H9 (cell line): ENCODE measurements around the gene TMEM26. TPM values are rescaled to one million over a fixed set of nuclear protein-coding genes. Genes with fewer than 3 reads are reported as not detected.

ENCODE experiments used
- DNase-seq: peaks from one replicate; pipeline ENCODE4 v3.0.0-alpha.2; 2017
- H2AFZ ChIP-seq: one replicate; pipeline ENCODE4 v1.6.1; 2013; ENCODE audit warnings: mild to moderate bottlenecking, low read length, control low read depth, moderate library complexity
- H2AK5ac ChIP-seq: 2 replicates; pipeline ENCODE4 v1.6.1; 2013; ENCODE audit warnings: low read length, control low read depth, mixed read lengths; ENCODE audit not compliant: insufficient read length
- H2BK120ac ChIP-seq: one replicate; pipeline ENCODE4 v1.6.1; 2013; ENCODE audit warnings: low read depth, mild to moderate bottlenecking, low read length, control low read depth, inconsistent platforms; ENCODE audit not compliant: poor library complexity, severe bottlenecking
- H2BK12ac ChIP-seq: 2 replicates; pipeline ENCODE4 v1.6.1; 2013; ENCODE audit warnings: low read length, control low read depth, mixed read lengths, low read depth; ENCODE audit not compliant: insufficient read length
- H2BK15ac ChIP-seq: 2 replicates; pipeline ENCODE4 v1.6.1; 2013; ENCODE audit warnings: low read depth, low read length, control low read depth
- H2BK20ac ChIP-seq: one replicate; pipeline ENCODE4 v1.6.1; 2013; ENCODE audit warnings: low read depth, mild to moderate bottlenecking, low read length, control low read depth, inconsistent platforms; ENCODE audit not compliant: poor library complexity, severe bottlenecking
- H2BK5ac ChIP-seq: 2 replicates; pipeline ENCODE4 v1.6.1; 2013; ENCODE audit warnings: low read length, control low read depth, mixed read lengths; ENCODE audit not compliant: insufficient read length
- H3K14ac ChIP-seq: 2 replicates; pipeline ENCODE4 v1.6.1; 2013; ENCODE audit warnings: low read length, control low read depth; ENCODE audit not compliant: insufficient read depth
- H3K18ac ChIP-seq: 2 replicates; pipeline ENCODE4 v1.6.1; 2013; ENCODE audit warnings: low read depth, mild to moderate bottlenecking, mixed read lengths, low read length, control low read depth; ENCODE audit not compliant: insufficient read length
- H3K23ac ChIP-seq: 2 replicates; pipeline ENCODE4 v1.6.1; 2013; ENCODE audit warnings: low read length, control low read depth, mixed read lengths, low read depth; ENCODE audit not compliant: insufficient read length
- H3K23me2 ChIP-seq: 2 replicates; pipeline ENCODE4 v1.6.1; 2013; ENCODE audit warnings: low read depth, mild to moderate bottlenecking, mixed read lengths, low read length, control low read depth; ENCODE audit not compliant: insufficient read length, poor library complexity, severe bottlenecking
- H3K27ac ChIP-seq: 2 replicates; pipeline ENCODE4 v1.5.1; 2013; ENCODE audit warnings: low read length, control low read depth, mixed read lengths, low read depth; ENCODE audit not compliant: insufficient read length
- H3K27me3 ChIP-seq: 2 replicates; pipeline ENCODE4 v1.6.1; 2013; ENCODE audit warnings: low read length, control low read depth, inconsistent platforms; ENCODE audit not compliant: insufficient read depth
- H3K4ac ChIP-seq: 2 replicates; pipeline ENCODE4 v1.6.1; 2013; ENCODE audit warnings: low read depth, mild to moderate bottlenecking, control low read depth, inconsistent platforms, low read length, moderate library complexity
- H3K4me1 ChIP-seq: 2 replicates; pipeline ENCODE4 v1.6.1; 2013; ENCODE audit warnings: low read length, control low read depth, inconsistent platforms; ENCODE audit not compliant: insufficient read depth
- H3K4me2 ChIP-seq: 2 replicates; pipeline ENCODE4 v1.6.1; 2013; ENCODE audit warnings: low read length, control low read depth, mixed read lengths; ENCODE audit not compliant: insufficient read length, insufficient read depth
- H3K56ac ChIP-seq: 2 replicates; pipeline ENCODE4 v1.6.1; 2013; ENCODE audit warnings: low read depth, mild to moderate bottlenecking, mixed read lengths, low read length, control low read depth; ENCODE audit not compliant: insufficient read length
- H3K79me1 ChIP-seq: 2 replicates; pipeline ENCODE4 v1.6.1; 2013; ENCODE audit warnings: low read depth, mild to moderate bottlenecking, moderate library complexity, low read length, control low read depth, inconsistent platforms; ENCODE audit not compliant: insufficient read depth, poor library complexity, severe bottlenecking
- H3K79me2 ChIP-seq: 2 replicates; pipeline ENCODE4 v1.6.1; 2013; ENCODE audit warnings: low read length, control low read depth, inconsistent platforms; ENCODE audit not compliant: insufficient read depth
- H3K9ac ChIP-seq: 2 replicates; pipeline ENCODE4 v1.6.1; 2013; ENCODE audit warnings: low read length, control low read depth, mixed read lengths; ENCODE audit not compliant: insufficient read length; ENCODE audit errors: extremely low read depth
- H3K9me3 ChIP-seq: one replicate; pipeline ENCODE4 v1.6.1; 2013; ENCODE audit warnings: low read depth, low read length, inconsistent platforms; ENCODE audit not compliant: control insufficient read depth
- H3T11ph ChIP-seq: one replicate; pipeline ENCODE4 v1.6.1; 2013; ENCODE audit warnings: mild to moderate bottlenecking, low read length, control low read depth, inconsistent platforms
- H4K20me1 ChIP-seq: one replicate; pipeline ENCODE4 v1.6.1; 2013; ENCODE audit not compliant: control insufficient read depth, insufficient read length, insufficient read depth
- H4K5ac ChIP-seq: 2 replicates; pipeline ENCODE4 v1.6.1; 2013; ENCODE audit warnings: low read depth, mild to moderate bottlenecking, mixed read lengths, low read length, control low read depth; ENCODE audit not compliant: insufficient read length
- H4K8ac ChIP-seq: replicated peaks from 2 replicates; pipeline ENCODE4 v1.6.1; 2013; ENCODE audit warnings: low read length, control low read depth, mixed read lengths, low read depth; ENCODE audit not compliant: insufficient read length
- H4K91ac ChIP-seq: 2 replicates; pipeline ENCODE4 v1.6.1; 2013; ENCODE audit warnings: low read depth, mild to moderate bottlenecking, moderate library complexity, mixed read lengths, low read length, control low read depth; ENCODE audit not compliant: insufficient read length
- H3K27ac Mint-ChIP-seq, 3 experiments: 2 replicates in 2 of 3; 3 replicates in 1 of 3; pipeline ENCODE4 v1.8.0; 2020 to 2021; ENCODE audit warnings: mixed read lengths in 3 of 3, mild to moderate bottlenecking in 1 of 3, moderate library complexity in 1 of 3
- H3K27me3 Mint-ChIP-seq: 2 replicates; pipeline ENCODE4 v1.8.0; 2021; ENCODE audit warnings: low read depth, mild to moderate bottlenecking, moderate library complexity, mixed read lengths
- H3K36me3 Mint-ChIP-seq, 3 experiments: 2 replicates in 2 of 3; 3 replicates in 1 of 3; pipeline ENCODE4 v1.8.0; 2020 to 2021; ENCODE audit warnings: low read depth in 3 of 3, mixed read lengths in 3 of 3; ENCODE audit not compliant: insufficient read depth in 1 of 3
- H3K4me1 Mint-ChIP-seq, 2 experiments: 2 replicates each; pipeline ENCODE4 v1.8.0; 2020; ENCODE audit warnings: mixed read lengths in 2 of 2
- H3K4me3 Mint-ChIP-seq, 2 experiments: 2 replicates in 1 of 2; 3 replicates in 1 of 2; pipeline ENCODE4 v1.8.0; 2020 to 2021; ENCODE audit warnings: mild to moderate bottlenecking in 2 of 2, mixed read lengths in 2 of 2, moderate library complexity in 1 of 2
- H3K9me3 Mint-ChIP-seq, 2 experiments: 2 replicates in 1 of 2; 3 replicates in 1 of 2; pipeline ENCODE4 v1.8.0; 2020; ENCODE audit warnings: mild to moderate bottlenecking in 2 of 2, mixed read lengths in 2 of 2, moderate library complexity in 1 of 2
- WGBS: extraction: QIAGEN DNeasy Blood & Tissue Kit; methylation state at CpG from one replicate; pipeline ENCODE4 v1.1.7; 2013; ENCODE audit warnings: missing lambda C conversion rate, low lambda C conversion rate, mixed read lengths; ENCODE audit not compliant: insufficient read length; ENCODE audit errors: extremely low coverage; 5-methylcytosine and 5-hydroxymethylcytosine counted together
- total RNA-seq: library from RNA; stranded (reverse); gene quantifications from 2 replicates; pipeline ENCODE4 v1.2.1, GENCODE V29; 2021
- TF ChIP-seq, protein P1 (sequence below): fragments of 200-600 bp; sonication (generic); conservative IDR thresholded peaks from 3 replicates; pipeline ENCODE4 v1.8.0; 2021; ENCODE audit warnings: antibody characterized with exemption, mild to moderate bottlenecking

TMEM26 gene
- total RNA-seq, 1 experiment from 2014 or later: 0.15 TPM

DNA sequence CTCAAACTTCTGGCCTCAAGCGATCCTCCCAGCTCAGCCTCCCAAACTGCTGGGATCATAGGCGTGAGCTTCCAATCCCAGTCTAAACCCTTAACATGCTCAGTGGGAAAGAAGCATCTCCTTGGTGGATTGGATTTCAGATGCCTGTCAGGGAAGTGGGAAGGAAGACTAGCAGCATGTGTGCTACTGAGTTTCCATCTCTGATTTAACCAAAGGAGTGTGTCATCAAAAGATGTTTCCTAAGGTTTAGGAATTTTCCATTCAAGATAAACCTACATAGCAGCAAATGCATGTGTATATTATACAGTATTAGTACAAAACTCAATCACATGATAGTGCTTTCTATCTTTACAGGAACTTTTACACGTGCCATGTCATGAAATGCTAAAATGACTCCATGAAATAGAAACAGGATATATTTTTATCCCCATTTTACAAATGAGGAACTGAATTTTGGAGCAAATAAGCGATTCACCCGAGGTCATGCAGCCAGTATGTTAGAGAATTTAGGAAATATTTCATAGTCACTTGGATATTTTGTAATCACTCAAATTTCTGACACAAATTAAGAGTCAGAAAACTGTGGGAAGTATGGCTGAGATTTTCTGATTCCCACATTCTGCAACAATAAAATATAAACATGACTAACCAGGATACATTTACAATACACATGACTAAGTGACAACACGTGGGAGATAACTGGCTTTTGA is 11.4 kb upstream of the TMEM26 start:
- no peaks in the 10 kb centered on the region for H4K20me1 ChIP-seq
- H3K23me2 ChIP-seq: no peaks in the 10 kb centered on the region
- no peaks in the 10 kb centered on the region; a peak in 1 of 5 replicates for H3K9me3 Mint-ChIP-seq
- no peak overlapping the region for H3K4me2 ChIP-seq
- no peak overlapping the region for H2BK20ac ChIP-seq
- no peaks in the 10 kb centered on the region for H3K79me2 ChIP-seq
- H3K27ac ChIP-seq: no peak overlapping the region
- H2BK15ac ChIP-seq: no peak overlapping the region
- H3T11ph ChIP-seq: no peak overlapping the region
- no peak for DNase-seq
- no peak overlapping the region for H4K5ac ChIP-seq
- no peak overlapping the region for H3K14ac ChIP-seq
- H3K4ac ChIP-seq: no peak overlapping the region
- H3K79me1 ChIP-seq: no peaks in the 10 kb centered on the region
- H2BK12ac ChIP-seq: no peak overlapping the region
- WGBS: no CpG with 5 or more reads among the region's 6 CpGs
- H3K4me3 Mint-ChIP-seq: no peak overlapping the region
- no peak overlapping the region for H4K8ac ChIP-seq
- no peak overlapping the region for H3K18ac ChIP-seq
- H3K9ac ChIP-seq: no peak overlapping the region
- no peaks in the 10 kb centered on the region for H3K9me3 ChIP-seq
- H3K4me1 ChIP-seq: no peaks in the 10 kb centered on the region
- H2BK120ac ChIP-seq: no peak overlapping the region
- no peak overlapping the region for H2BK5ac ChIP-seq
- H3K4me1 Mint-ChIP-seq: 0 out of 4 replicates have a peak, but pooled peaks cover 0 to 4% of the 10 kb centered on the region in 2 experiments
- H3K27me3 Mint-ChIP-seq: peaks cover 1% of the 10 kb centered on the region
- no peaks in the 10 kb centered on the region; a peak in 3 of 7 replicates for H3K36me3 Mint-ChIP-seq
- no peak overlapping the region for H2AK5ac ChIP-seq
- H3K27me3 ChIP-seq: no peaks in the 10 kb centered on the region
- no peak overlapping the region for H3K56ac ChIP-seq
- H3K27ac Mint-ChIP-seq: no peak overlapping the region
- TF ChIP-seq, protein P1, sequence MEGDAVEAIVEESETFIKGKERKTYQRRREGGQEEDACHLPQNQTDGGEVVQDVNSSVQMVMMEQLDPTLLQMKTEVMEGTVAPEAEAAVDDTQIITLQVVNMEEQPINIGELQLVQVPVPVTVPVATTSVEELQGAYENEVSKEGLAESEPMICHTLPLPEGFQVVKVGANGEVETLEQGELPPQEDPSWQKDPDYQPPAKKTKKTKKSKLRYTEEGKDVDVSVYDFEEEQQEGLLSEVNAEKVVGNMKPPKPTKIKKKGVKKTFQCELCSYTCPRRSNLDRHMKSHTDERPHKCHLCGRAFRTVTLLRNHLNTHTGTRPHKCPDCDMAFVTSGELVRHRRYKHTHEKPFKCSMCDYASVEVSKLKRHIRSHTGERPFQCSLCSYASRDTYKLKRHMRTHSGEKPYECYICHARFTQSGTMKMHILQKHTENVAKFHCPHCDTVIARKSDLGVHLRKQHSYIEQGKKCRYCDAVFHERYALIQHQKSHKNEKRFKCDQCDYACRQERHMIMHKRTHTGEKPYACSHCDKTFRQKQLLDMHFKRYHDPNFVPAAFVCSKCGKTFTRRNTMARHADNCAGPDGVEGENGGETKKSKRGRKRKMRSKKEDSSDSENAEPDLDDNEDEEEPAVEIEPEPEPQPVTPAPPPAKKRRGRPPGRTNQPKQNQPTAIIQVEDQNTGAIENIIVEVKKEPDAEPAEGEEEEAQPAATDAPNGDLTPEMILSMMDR: no peak
- H3K23ac ChIP-seq: no peak overlapping the region
- H4K91ac ChIP-seq: no peak overlapping the region
- no peak overlapping the region for H2AFZ ChIP-seq
